GM12865 (cell line): ENCODE measurements around the gene MRPL28.
"Not testable (repeated sequence)": the region's sequence is repeated elsewhere in the genome, so short reads cannot be mapped to it uniquely, and the experiment has no call there.

Experiments used
- DNase-seq: peaks from one replicate; pipeline ENCODE4 v3.0.0; 2010; ENCODE audit warnings: low read depth
- H3K4me3 ChIP-seq: 2 replicates; pipeline ENCODE4 v1.5.1; 2011; ENCODE audit warnings: mild to moderate bottlenecking, low read depth, low read length, control low read depth
- TF ChIP-seq, protein P1 (sequence below): IDR thresholded peaks from 2 replicates; pipeline ENCODE4 v1.5.1; 2011; ENCODE audit warnings: low read length, control low read depth, low read depth, inconsistent platforms; ENCODE audit not compliant: insufficient read depth; ENCODE audit errors: missing control alignments

MRPL28 gene

DNA sequence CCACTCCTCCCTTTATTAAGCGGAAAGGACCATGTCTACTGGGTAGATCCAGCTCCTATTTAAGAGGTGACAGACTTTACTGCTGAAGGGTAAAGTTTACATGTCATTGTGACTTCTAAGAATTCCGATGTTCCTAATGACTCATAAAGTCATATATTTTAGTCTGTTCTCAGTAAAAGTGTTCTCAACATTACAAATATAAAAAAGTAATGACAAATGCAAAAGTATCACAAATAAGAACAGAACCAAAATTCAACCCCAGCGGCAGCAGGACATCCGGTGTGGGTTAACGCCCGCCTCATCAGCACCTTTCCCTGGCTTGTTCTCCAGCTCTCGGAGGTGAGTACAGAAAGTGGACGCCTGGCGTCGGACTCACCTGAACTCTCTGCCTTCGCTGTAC lies 24.6 kb downstream of the MRPL28 start:
- H3K4me3 ChIP-seq: no peak overlapping the region
- no peak for DNase-seq
- TF ChIP-seq, protein P1, sequence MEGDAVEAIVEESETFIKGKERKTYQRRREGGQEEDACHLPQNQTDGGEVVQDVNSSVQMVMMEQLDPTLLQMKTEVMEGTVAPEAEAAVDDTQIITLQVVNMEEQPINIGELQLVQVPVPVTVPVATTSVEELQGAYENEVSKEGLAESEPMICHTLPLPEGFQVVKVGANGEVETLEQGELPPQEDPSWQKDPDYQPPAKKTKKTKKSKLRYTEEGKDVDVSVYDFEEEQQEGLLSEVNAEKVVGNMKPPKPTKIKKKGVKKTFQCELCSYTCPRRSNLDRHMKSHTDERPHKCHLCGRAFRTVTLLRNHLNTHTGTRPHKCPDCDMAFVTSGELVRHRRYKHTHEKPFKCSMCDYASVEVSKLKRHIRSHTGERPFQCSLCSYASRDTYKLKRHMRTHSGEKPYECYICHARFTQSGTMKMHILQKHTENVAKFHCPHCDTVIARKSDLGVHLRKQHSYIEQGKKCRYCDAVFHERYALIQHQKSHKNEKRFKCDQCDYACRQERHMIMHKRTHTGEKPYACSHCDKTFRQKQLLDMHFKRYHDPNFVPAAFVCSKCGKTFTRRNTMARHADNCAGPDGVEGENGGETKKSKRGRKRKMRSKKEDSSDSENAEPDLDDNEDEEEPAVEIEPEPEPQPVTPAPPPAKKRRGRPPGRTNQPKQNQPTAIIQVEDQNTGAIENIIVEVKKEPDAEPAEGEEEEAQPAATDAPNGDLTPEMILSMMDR: no peak

DNA sequence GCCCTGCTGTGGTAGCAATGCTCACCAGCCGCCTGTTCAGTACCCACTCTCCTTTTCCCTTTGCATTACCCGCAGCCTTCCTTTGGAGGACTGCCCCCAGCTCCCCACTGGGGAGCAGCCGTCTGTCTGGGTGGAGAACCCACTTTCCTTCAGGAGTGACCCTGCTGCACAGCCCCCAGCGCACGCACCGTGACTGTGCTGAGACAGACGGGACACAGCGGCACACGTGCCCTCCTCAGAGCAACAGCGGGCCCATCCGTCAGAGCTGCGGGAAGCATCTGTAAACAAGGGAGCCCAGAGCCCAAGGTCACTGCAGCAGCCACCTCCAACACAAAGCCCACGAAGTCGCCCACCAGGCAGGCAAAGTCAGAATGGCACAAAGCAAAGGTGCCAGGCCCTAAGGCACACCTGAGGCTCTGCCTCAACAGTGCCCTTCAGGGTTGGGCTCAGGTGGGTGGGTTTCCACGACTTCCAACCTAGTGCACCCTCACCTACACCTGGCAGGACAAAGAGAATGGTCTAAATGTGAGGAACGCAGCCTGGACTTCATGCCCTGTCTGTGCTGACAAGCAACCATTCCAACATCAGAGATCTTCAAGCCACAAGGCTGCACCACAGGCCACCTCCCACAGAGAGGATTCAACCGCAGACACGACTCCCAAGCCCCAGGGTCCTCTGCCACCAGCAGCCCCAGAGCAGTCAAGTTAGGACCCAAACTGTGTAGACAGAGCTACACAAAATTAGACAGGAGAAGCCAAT lies 27.7 kb downstream of the MRPL28 start:
- TF ChIP-seq, protein P1: no peak
- no peak overlapping the region for H3K4me3 ChIP-seq
- DNase-seq: no peak

DNA sequence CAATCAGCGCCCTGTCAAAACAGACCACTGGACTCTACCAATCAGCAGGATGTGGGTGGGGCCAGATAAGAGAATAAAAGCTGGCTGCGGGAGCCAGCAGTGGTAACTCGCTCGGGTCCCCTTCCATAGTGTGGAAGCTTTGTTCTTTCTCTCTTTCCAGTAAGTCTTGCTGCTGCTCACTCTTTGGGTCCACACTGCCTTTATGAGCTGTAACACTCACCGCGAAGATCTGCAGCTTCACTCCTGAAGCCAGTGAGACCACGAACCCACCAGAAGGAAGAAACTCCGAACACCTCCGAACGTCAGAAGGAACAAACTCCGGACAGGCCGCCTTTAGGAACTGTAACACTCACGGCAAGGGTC lies 28.4 kb downstream of the MRPL28 start:
- DNase-seq, H3K4me3 ChIP-seq: not testable (repeated sequence)

- not testable (repeated sequence) for DNase-seq, H3K4me3 ChIP-seq
Measured at GRCh38 chr16:341095-341973, 29.0 kb downstream of the MRPL28 start.

DNA sequence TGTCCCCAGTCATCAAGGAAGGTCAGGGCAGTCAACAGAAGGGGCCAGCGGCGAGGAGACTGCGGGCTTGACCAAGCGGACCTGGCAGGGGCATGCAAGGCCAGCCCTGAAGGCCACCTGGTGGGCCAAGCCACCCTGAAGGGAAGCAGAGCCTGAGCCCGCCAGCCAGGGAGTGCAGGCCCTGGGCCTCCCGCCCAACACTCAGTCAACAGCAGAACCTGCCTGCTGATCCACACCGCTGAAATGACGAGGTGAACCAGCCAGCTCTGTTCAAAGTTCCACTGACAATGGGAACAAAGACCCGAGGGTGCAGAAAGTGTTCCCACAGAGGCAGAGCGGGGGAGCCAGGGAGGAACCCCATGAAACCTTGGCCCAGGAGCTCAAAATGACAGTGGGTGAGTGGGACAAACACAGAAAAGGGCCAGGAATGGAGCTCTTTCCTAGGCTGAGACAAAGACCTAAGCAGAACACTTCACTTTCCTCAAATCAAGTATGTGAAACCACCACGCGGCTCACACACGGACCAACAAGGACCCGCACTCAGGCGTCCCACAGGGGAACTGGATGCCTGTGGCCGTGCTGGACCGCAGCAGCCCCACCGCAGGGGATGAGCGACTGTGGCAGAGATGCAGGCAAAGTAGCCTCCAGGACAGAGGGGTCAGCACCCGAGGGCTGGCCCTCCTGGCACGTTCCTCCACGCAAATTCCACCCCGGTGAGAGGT lies 29.8 kb downstream of the MRPL28 start:
- TF ChIP-seq, protein P1: no peak
- DNase-seq: no peak
- H3K4me3 ChIP-seq: no peak overlapping the region

- TF ChIP-seq, protein P1: no peak
- no peak overlapping the region for H3K4me3 ChIP-seq
- no peak for DNase-seq
Measured at GRCh38 chr16:339680-340079, 30.7 kb downstream of the MRPL28 start.

GRCh38 chr16:337975-338575 lies 32.3 kb downstream of the MRPL28 start:
- TF ChIP-seq, protein P1: no peak
- no peak for DNase-seq
- H3K4me3 ChIP-seq: no peak overlapping the region
